IMR-90 (cell line): ENCODE results near the gene TRAF3. TPM values are rescaled to one million over a fixed set of nuclear protein-coding genes. Genes with fewer than 3 reads are reported as not detected.

Experiments
- ATAC-seq: fragments of 200-7000 bp; cut with Tn5 transposase; 2 replicates; pipeline ENCODE4 v1.9.1; 2020; ENCODE audit warnings: low read depth, mild to moderate bottlenecking, moderate library complexity
- BruUV-seq: library from RNA; stranded (reverse); fragments of 400-500 nt; replicated peaks from 2 replicates; lab custom pipeline; 2021; lab: Mats Ljungman, UMichigan
- CTCF ChIA-PET: fragments of 300-600 bp; formaldehyde crosslinking; extraction: SDS; loops from one replicate; lab custom pipeline; 2021; ENCODE audit warnings: antibody characterized with exemption; lab: Yijun Ruan, JAX
- POLR2A ChIA-PET: fragments of 300-600 bp; sonication (Branson Sonifier 250); formaldehyde crosslinking; loops from one replicate; lab custom pipeline; 2022; ENCODE audit warnings: antibody characterized with exemption; ENCODE audit not compliant: unreplicated experiment; lab: Charles Lee
- DNase-seq: peaks from one replicate; pipeline ENCODE4 v3.0.0; 2013
- H2AFZ ChIP-seq: replicated peaks from 2 replicates; pipeline ENCODE3; 2013; ENCODE audit warnings: low read length, mild to moderate bottlenecking; ENCODE audit not compliant: poor library complexity
- H2AK5ac ChIP-seq: 2 replicates; pipeline ENCODE4 v1.6.1; 2013; ENCODE audit warnings: low read depth, low read length, inconsistent platforms
- H2AK9ac ChIP-seq: replicated peaks from 2 replicates; pipeline ENCODE3; 2013; ENCODE audit warnings: mild to moderate bottlenecking, low read depth, low read length, moderate library complexity; ENCODE audit not compliant: poor library complexity
- H2BK120ac ChIP-seq: 2 replicates; pipeline ENCODE4 v1.6.1; 2013; ENCODE audit warnings: low read depth, low read length, inconsistent platforms
- H2BK15ac ChIP-seq: 3 replicates; pipeline ENCODE4 v1.6.1; 2013; ENCODE audit warnings: low read depth, low read length, inconsistent platforms
- H2BK20ac ChIP-seq: 2 replicates; pipeline ENCODE4 v1.6.1; 2013; ENCODE audit warnings: low read depth, mild to moderate bottlenecking, inconsistent platforms, low read length, moderate library complexity
- H2BK5ac ChIP-seq: 2 replicates; pipeline ENCODE4 v1.6.1; 2013; ENCODE audit warnings: mild to moderate bottlenecking, low read depth, low read length, inconsistent platforms; ENCODE audit not compliant: poor library complexity, severe bottlenecking
- H3K14ac ChIP-seq: replicated peaks from 2 replicates; pipeline ENCODE4 v1.6.1; 2013; ENCODE audit warnings: low read depth, low read length, inconsistent platforms
- H3K18ac ChIP-seq: 2 replicates; pipeline ENCODE4 v1.6.1; 2013; ENCODE audit warnings: low read depth, low read length, control low read depth
- H3K23ac ChIP-seq: 2 replicates; pipeline ENCODE4 v1.6.1; 2013; ENCODE audit warnings: low read depth, low read length, inconsistent platforms
- H3K27ac ChIP-seq: 2 replicates; pipeline ENCODE4 v1.5.1; 2013; ENCODE audit warnings: mild to moderate bottlenecking, control low read depth, low read length; ENCODE audit not compliant: insufficient read depth
- H3K27me3 ChIP-seq: 2 replicates; pipeline ENCODE4 v1.6.1; 2013; ENCODE audit warnings: low read length; ENCODE audit not compliant: control insufficient read depth, insufficient read depth
- H3K36me3 ChIP-seq: 2 replicates; pipeline ENCODE4 v1.6.1; 2013; ENCODE audit warnings: low read length, mixed read lengths; ENCODE audit not compliant: control insufficient read depth, insufficient read depth
- H3K4ac ChIP-seq: 2 replicates; pipeline ENCODE4 v1.6.1; 2013; ENCODE audit warnings: low read depth, low read length, inconsistent platforms
- H3K4me1 ChIP-seq: 2 replicates; pipeline ENCODE4 v1.6.1; 2013; ENCODE audit warnings: low read length, mixed read lengths; ENCODE audit not compliant: control insufficient read depth, insufficient read depth
- H3K4me2 ChIP-seq: 2 replicates; pipeline ENCODE4 v1.6.1; 2013; ENCODE audit warnings: low read depth, mild to moderate bottlenecking, control low read depth, low read length, moderate library complexity
- H3K4me3 ChIP-seq: 2 replicates; pipeline ENCODE4 v1.5.1; 2013; ENCODE audit warnings: low read depth, mild to moderate bottlenecking, control low read depth, low read length, moderate library complexity; ENCODE audit not compliant: insufficient read depth
- H3K56ac ChIP-seq: 2 replicates; pipeline ENCODE4 v1.6.1; 2013; ENCODE audit warnings: low read length, inconsistent platforms; ENCODE audit not compliant: insufficient read depth; ENCODE audit errors: extremely low read depth
- H3K79me1 ChIP-seq, 2 experiments: 2 replicates each; pipeline ENCODE4 v1.6.1; 2013; ENCODE audit warnings: low read length in 2 of 2, inconsistent platforms in 1 of 2, low read depth in 1 of 2
- H3K9ac ChIP-seq: 2 replicates; pipeline ENCODE4 v1.6.1; 2013; ENCODE audit warnings: low read depth, low read length, control low read depth
- H3K9me1 ChIP-seq: 2 replicates; pipeline ENCODE4 v1.6.1; 2013; ENCODE audit warnings: low read length, inconsistent platforms; ENCODE audit not compliant: insufficient read depth
- H3K9me3 ChIP-seq: 2 replicates; pipeline ENCODE4 v1.6.1; 2013; ENCODE audit warnings: low read length; ENCODE audit not compliant: control insufficient read depth, insufficient read depth
- H4K20me1 ChIP-seq: 2 replicates; pipeline ENCODE4 v1.6.1; 2013; ENCODE audit warnings: low read length, inconsistent platforms; ENCODE audit not compliant: insufficient read depth
- H4K5ac ChIP-seq: 2 replicates; pipeline ENCODE4 v1.6.1; 2013; ENCODE audit warnings: mild to moderate bottlenecking, low read depth, low read length, control low read depth
- H4K8ac ChIP-seq, 2 experiments: 2 replicates each; pipeline ENCODE4 v1.6.1; 2013; ENCODE audit warnings: low read depth in 2 of 2, low read length in 2 of 2, control low read depth in 1 of 2, inconsistent platforms in 1 of 2
- H4K91ac ChIP-seq: 2 replicates; pipeline ENCODE4 v1.6.1; 2013; ENCODE audit warnings: low read depth, low read length, inconsistent platforms; ENCODE audit not compliant: insufficient read depth
- BHLHE40 ChIP-seq: fragments of 150-350 bp; IDR thresholded peaks from 2 replicates; pipeline ENCODE4 v1.6.1; 2016; ENCODE audit warnings: mild to moderate bottlenecking, low read depth, low read length
- CEBPB ChIP-seq: IDR thresholded peaks from 2 replicates; pipeline ENCODE4 v1.6.1; 2012; ENCODE audit warnings: low read depth, low read length, improper control_type of control experiment
- CHD1 ChIP-seq: IDR thresholded peaks from 2 replicates; pipeline ENCODE4 v1.6.1; 2012; ENCODE audit warnings: low read depth, low read length, improper control_type of control experiment
- MAFK ChIP-seq: IDR thresholded peaks from 2 replicates; pipeline ENCODE4 v1.6.1; 2012; ENCODE audit warnings: low read depth, low read length, improper control_type of control experiment
- MAZ ChIP-seq: IDR thresholded peaks from 2 replicates; pipeline ENCODE4 v1.6.1; 2012; ENCODE audit warnings: low read depth, mild to moderate bottlenecking, low read length, improper control_type of control experiment, moderate library complexity, borderline replicate concordance
- MXI1 ChIP-seq: IDR thresholded peaks from 2 replicates; pipeline ENCODE4 v1.6.1; 2012; ENCODE audit warnings: low read depth, mild to moderate bottlenecking, low read length, moderate library complexity, borderline replicate concordance
- NFE2L2 ChIP-seq: fragments of 150-350 bp; IDR thresholded peaks from 2 replicates; pipeline ENCODE4 v1.6.1; 2016; ENCODE audit warnings: low read depth, mild to moderate bottlenecking, low read length
- POLR2A ChIP-seq: IDR thresholded peaks from 2 replicates; pipeline ENCODE4 v1.6.1; 2012; ENCODE audit warnings: mild to moderate bottlenecking, low read depth, low read length
- RAD21 ChIP-seq: IDR thresholded peaks from 2 replicates; pipeline ENCODE4 v1.6.1; 2012; ENCODE audit warnings: low read length, improper control_type of control experiment
- RCOR1 ChIP-seq: IDR thresholded peaks from 2 replicates; pipeline ENCODE4 v1.6.1; 2012; ENCODE audit warnings: mild to moderate bottlenecking, low read length, improper control_type of control experiment; ENCODE audit not compliant: insufficient replicate concordance
- RFX5 ChIP-seq: IDR thresholded peaks from 2 replicates; pipeline ENCODE4 v1.8.0; 2012; ENCODE audit warnings: low read depth, mild to moderate bottlenecking, low read length, moderate library complexity
- SMC3 ChIP-seq: fragments of 150-350 bp; IDR thresholded peaks from 2 replicates; pipeline ENCODE4 v1.6.1; 2016; ENCODE audit warnings: low read depth, mild to moderate bottlenecking, antibody characterized with exemption, low read length, moderate library complexity
- WGBS, 2 experiments: methylation state at CpG; one replicate each; pipeline versions ENCODE4 v1.1.5 to v1.1.7; 2013; ENCODE audit warnings: missing lambda C conversion rate in 2 of 2; ENCODE audit not compliant: insufficient read length in 1 of 2; ENCODE audit errors: extremely low coverage in 2 of 2; 5-methylcytosine and 5-hydroxymethylcytosine counted together
- dilution Hi-C: fragments of 300-500 bp; cut with HindIII; formaldehyde crosslinking; loops from one replicate; pipeline ENCODE4 v1.14.3; 2018; ENCODE audit warnings: low sequenced_read_pairs; ENCODE audit not compliant: unreplicated experiment
- in situ Hi-C: fragments of 300-500 bp; cut with MboI; formaldehyde crosslinking; loops from 3 replicates; pipeline ENCODE4 v1.14.3; 2019; ENCODE audit warnings: low sequenced_read_pairs, inconsistent platforms, mixed read lengths
- intact Hi-C: fragments of 100-400 bp; cut with micrococcal nuclease; formaldehyde crosslinking; loops from 2 replicates; pipeline ENCODE4 v1.10.0; 2022
- polyA plus RNA-seq, 3 experiments: library from polyadenylated mRNA; depleted of rRNA; stranded (reverse); fragments of >200 nt; gene quantifications; 2 replicates each; pipeline ENCODE4 v1.2.3, GENCODE V29; 2012; ENCODE audit warnings: low replicate concordance in 1 of 3
- total RNA-seq: library from RNA; depleted of rRNA; stranded (reverse); fragments of >200 nt; gene quantifications from 2 replicates; pipeline ENCODE4 v1.2.3, GENCODE V29; 2012
- TF ChIP-seq, protein P1 (sequence below): fragments of 150-350 bp; IDR thresholded peaks from 2 replicates; pipeline ENCODE4 v1.6.1; 2016; ENCODE audit warnings: low read depth, mild to moderate bottlenecking, low read length, moderate library complexity, borderline replicate concordance
- TF ChIP-seq, protein P2 (sequence below): fragments of 150-350 bp; IDR thresholded peaks from 2 replicates; pipeline ENCODE4 v1.6.1; 2017; ENCODE audit warnings: mild to moderate bottlenecking, antibody characterized with exemption, low read length, low read depth
- TF ChIP-seq, protein P3 (sequence below): conservative IDR thresholded peaks from 2 replicates; pipeline ENCODE4 v1.5.1; 2012; ENCODE audit warnings: mild to moderate bottlenecking, low read depth, low read length, improper control_type of control experiment

TRAF3 gene
- total and polyA plus RNA-seq, 2 of the 4 experiments (the other 2 are of a cell fraction) = 21.2 to 25.3 TPM

DNA sequence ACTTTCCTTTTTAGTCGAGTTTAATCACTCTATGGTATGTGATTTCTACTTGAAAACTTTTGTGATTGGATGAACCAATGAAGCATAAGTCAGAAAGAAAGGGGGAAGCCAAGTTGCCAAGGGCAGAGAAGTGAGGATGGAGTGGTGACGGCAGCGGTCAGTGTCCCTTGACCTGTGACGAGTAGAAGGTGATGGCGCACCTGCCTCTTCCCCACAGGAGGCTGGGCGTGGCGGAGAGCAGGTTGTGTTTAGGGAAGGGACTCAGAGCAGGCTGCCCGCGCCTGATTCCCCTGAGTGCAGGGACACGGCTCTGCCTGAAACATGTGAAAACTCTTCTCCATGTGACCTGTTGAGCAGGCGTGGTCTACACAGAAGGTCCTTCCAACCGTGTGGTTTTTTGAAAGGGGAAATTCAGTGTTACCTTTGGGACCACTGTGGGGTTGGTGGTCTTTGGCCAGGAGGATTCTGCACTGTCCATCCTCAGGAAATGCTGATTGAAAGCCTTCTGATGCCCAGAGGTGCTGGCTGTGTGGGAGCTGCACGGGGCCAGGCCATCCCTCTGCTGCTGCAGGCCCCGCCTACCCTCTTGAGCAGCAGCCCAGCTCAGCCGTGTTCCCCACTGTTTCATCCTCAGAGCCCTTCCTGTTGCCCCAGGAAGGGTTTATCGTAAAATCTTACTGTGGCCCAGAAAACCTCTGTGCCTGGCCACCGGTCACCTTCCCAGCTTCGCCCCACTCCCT lies 121.7 kb downstream of the TRAF3 start:
- H3K4ac ChIP-seq = no peak overlapping the region
- 80% methylated on average over 3 of the region's 18 CpGs; no CpG with 5 or more reads in 1 of the 2 experiments for WGBS, 2 experiments
- H3K9me1 ChIP-seq = peaks cover 8% of the 10 kb centered on the region
- dilution Hi-C loops = no loop called here
- no peak overlapping the region for H3K18ac ChIP-seq
- no peak overlapping the region for H3K23ac ChIP-seq
- no peak overlapping the region for H3K27ac ChIP-seq
- no peak overlapping the region for H2BK20ac ChIP-seq
- intact Hi-C loops = no loop called here
- H3K27me3 ChIP-seq = no peaks in the 10 kb centered on the region
- in situ Hi-C loops = loop anchor here (10.0 kb wide), 1 partner anchor 114 kb away; no protein-coding TSS in a partner anchor
- no peak overlapping the region for H3K14ac ChIP-seq
- H2BK120ac ChIP-seq = no peak overlapping the region
- H2BK5ac ChIP-seq = no peak overlapping the region
- H4K20me1 ChIP-seq = no peaks in the 10 kb centered on the region
- ChIA-PET POLR2A (no interaction called here), CTCF (no interaction called here)
- H3K56ac ChIP-seq = no peak overlapping the region
- peak overlapping the region; percentile 26 for H2AFZ ChIP-seq
- no peak overlapping the region for H4K5ac ChIP-seq
- H3K4me2 ChIP-seq = no peak overlapping the region
- no peaks in the 10 kb centered on the region for H3K9me3 ChIP-seq
- H4K91ac ChIP-seq = no peak overlapping the region
- H4K8ac ChIP-seq = no peak overlapping the region
- H2AK9ac ChIP-seq = no peak overlapping the region
- ATAC-seq = no peak
- BruUV-seq = no TSS peak
- H3K79me1 ChIP-seq = peaks cover 0 to 8% of the 10 kb centered on the region in 2 experiments; a peak in 1 of 4 replicates
- peaks cover 28% of the 10 kb centered on the region for H3K36me3 ChIP-seq
- no peak for DNase-seq
- H3K4me1 ChIP-seq = peaks cover 2% of the 10 kb centered on the region; the same call in 1 of the 2 replicates
- no peak overlapping the region for H3K9ac ChIP-seq
- no peak overlapping the region for H2AK5ac ChIP-seq
- no peak overlapping the region for H3K4me3 ChIP-seq
- H2BK15ac ChIP-seq = no peak overlapping the region
- TF ChIP-seq BHLHE40 (no peak), RCOR1 (no peak), RFX5 (no peak), MAZ (no peak), MXI1 (no peak), POLR2A (no peak), SMC3 (no peak), CEBPB (no peak), MAFK (no peak), NFE2L2 (no peak), CHD1 (no peak), RAD21 (no peak)
- TF ChIP-seq, protein P1, sequence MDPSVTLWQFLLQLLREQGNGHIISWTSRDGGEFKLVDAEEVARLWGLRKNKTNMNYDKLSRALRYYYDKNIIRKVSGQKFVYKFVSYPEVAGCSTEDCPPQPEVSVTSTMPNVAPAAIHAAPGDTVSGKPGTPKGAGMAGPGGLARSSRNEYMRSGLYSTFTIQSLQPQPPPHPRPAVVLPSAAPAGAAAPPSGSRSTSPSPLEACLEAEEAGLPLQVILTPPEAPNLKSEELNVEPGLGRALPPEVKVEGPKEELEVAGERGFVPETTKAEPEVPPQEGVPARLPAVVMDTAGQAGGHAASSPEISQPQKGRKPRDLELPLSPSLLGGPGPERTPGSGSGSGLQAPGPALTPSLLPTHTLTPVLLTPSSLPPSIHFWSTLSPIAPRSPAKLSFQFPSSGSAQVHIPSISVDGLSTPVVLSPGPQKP = no peak
- TF ChIP-seq, protein P2, sequence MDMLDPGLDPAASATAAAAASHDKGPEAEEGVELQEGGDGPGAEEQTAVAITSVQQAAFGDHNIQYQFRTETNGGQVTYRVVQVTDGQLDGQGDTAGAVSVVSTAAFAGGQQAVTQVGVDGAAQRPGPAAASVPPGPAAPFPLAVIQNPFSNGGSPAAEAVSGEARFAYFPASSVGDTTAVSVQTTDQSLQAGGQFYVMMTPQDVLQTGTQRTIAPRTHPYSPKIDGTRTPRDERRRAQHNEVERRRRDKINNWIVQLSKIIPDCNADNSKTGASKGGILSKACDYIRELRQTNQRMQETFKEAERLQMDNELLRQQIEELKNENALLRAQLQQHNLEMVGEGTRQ = no peak
- TF ChIP-seq, protein P3, sequence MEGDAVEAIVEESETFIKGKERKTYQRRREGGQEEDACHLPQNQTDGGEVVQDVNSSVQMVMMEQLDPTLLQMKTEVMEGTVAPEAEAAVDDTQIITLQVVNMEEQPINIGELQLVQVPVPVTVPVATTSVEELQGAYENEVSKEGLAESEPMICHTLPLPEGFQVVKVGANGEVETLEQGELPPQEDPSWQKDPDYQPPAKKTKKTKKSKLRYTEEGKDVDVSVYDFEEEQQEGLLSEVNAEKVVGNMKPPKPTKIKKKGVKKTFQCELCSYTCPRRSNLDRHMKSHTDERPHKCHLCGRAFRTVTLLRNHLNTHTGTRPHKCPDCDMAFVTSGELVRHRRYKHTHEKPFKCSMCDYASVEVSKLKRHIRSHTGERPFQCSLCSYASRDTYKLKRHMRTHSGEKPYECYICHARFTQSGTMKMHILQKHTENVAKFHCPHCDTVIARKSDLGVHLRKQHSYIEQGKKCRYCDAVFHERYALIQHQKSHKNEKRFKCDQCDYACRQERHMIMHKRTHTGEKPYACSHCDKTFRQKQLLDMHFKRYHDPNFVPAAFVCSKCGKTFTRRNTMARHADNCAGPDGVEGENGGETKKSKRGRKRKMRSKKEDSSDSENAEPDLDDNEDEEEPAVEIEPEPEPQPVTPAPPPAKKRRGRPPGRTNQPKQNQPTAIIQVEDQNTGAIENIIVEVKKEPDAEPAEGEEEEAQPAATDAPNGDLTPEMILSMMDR = no peak
